Sigmoid colon (tissue), 7 donors: ENCODE results near the gene C11orf52. TPM values are rescaled to one million over a fixed set of nuclear protein-coding genes. Genes with fewer than 3 reads are reported as not detected.

ENCODE experiments used
- DNase-seq: peaks from one replicate; pipeline ENCODE4 v3.0.0-alpha.2; 2019
- H3K27ac ChIP-seq, 4 donors: fragments of 200-600 bp; sonication (generic); one replicate each; pipeline ENCODE4 v1.5.1; 2016 to 2019; ENCODE audit warnings: mild to moderate bottlenecking in 1 of 4
- H3K27me3 ChIP-seq, 3 donors: fragments of 200-600 bp; sonication (generic); one replicate each; pipeline ENCODE4 v1.5.1; 2019; ENCODE audit warnings: mild to moderate bottlenecking in 1 of 3
- H3K36me3 ChIP-seq, 4 donors: fragments of 200-600 bp; sonication (generic); one replicate each; pipeline ENCODE4 v1.5.1; 2016 to 2019
- H3K4me1 ChIP-seq, 4 donors: fragments of 200-600 bp; sonication (generic); one replicate each; pipeline ENCODE4 v1.5.1; 2017 to 2019
- H3K4me3 ChIP-seq, 4 donors: fragments of 200-600 bp; sonication (generic); one replicate each; pipeline ENCODE4 v1.5.1; 2017 to 2019; ENCODE audit warnings: mild to moderate bottlenecking in 2 of 4, moderate library complexity in 1 of 4
- H3K9me3 ChIP-seq, 4 donors: fragments of 200-600 bp in 3 of 4; sonication (generic) in 3 of 4; one replicate each; pipeline versions ENCODE4 v1.5.1 to v1.6.1; 2013 to 2019
- CTCF ChIP-seq, 4 experiments: fragments of 450-650 bp in 3 of 4; fragments of 200-600 bp in 1 of 4; IDR thresholded peaks; one replicate each; pipeline ENCODE4 v1.5.1; 2016 to 2019; ENCODE audit warnings: antibody characterized with exemption in 4 of 4, mild to moderate bottlenecking in 3 of 4, moderate library complexity in 2 of 4
- EP300 ChIP-seq, 4 donors: sonication (generic); formaldehyde crosslinking; IDR thresholded peaks; one replicate each; pipeline ENCODE4 v1.6.1; 2017; ENCODE audit warnings: antibody characterized with exemption in 4 of 4
- POLR2A ChIP-seq, 2 donors: fragments of 450-650 bp; IDR thresholded peaks; one replicate each; pipeline ENCODE4 v1.6.1; 2016; ENCODE audit warnings: antibody characterized with exemption in 2 of 2, mild to moderate bottlenecking in 2 of 2, moderate library complexity in 2 of 2
- POLR2AphosphoS5 ChIP-seq, 4 donors: sonication (generic); formaldehyde crosslinking; IDR thresholded peaks; one replicate each; pipeline ENCODE4 v1.6.1; 2017; ENCODE audit warnings: antibody characterized with exemption in 4 of 4
- WGBS, 2 donors: extraction: QIAGEN DNeasy Blood & Tissue Kit; methylation state at CpG; one replicate each; pipeline ENCODE4 v1.1.7; 2013; 5-methylcytosine and 5-hydroxymethylcytosine counted together
- intact Hi-C: fragments of 100-400 bp; cut with DNase I; formaldehyde crosslinking; loops from one replicate; pipeline ENCODE4 v1.15.1; 2023
- polyA plus RNA-seq, 3 donors: library from polyadenylated mRNA; stranded (reverse); fragments of 200-250 nt; gene quantifications; one replicate each; pipeline ENCODE4 v1.2.3, GENCODE V29; 2013
- total RNA-seq, 4 donors: library from RNA; depleted of rRNA; stranded (reverse); fragments of >200 nt; gene quantifications; one replicate each; pipeline ENCODE4 v1.1.0, GENCODE V29; 2016
- donor health status: healthy with polysubstance abuse.
- donor health status: Bipolar disorder and iron deficiency.
- donor health status: healthy.

C11orf52 gene
- total and polyA plus RNA-seq, 7 donors, result 3.9 to 17.8 (median 11.6) TPM; not detected in 3

- no peaks in the 10 kb centered on the region for H3K9me3 ChIP-seq
- intact Hi-C loops, result no loop called here
- WGBS, 2 donors, result 81 to 83% methylated on average over 6 of the region's 6 CpGs
- H3K4me3 ChIP-seq, result no peak overlapping the region
- H3K4me1 ChIP-seq, result no peaks in the 10 kb centered on the region
- TF ChIP-seq POLR2A (IDR thresholded peaks at IDR 0.05), result no peak
- TF ChIP-seq CTCF (IDR thresholded peaks at IDR 0.05), result no peak
- no peak for TF ChIP-seq POLR2AphosphoS5 (IDR thresholded peaks at IDR 0.05)
- no peak for TF ChIP-seq EP300 (IDR thresholded peaks at IDR 0.05)
- no peaks in the 10 kb centered on the region for H3K27me3 ChIP-seq
- DNase-seq, result no peak
- H3K36me3 ChIP-seq, result peaks cover 0 to 33% (median 0%) of the 10 kb centered on the region in 4 donors
- H3K27ac ChIP-seq, result no peak overlapping the region
These were observed 48.9 kb downstream of the C11orf52 start for GRCh38 chr11:111967649-111968048.

- peaks cover 0 to 33% (median 0%) of the 10 kb centered on the region in 4 donors for H3K36me3 ChIP-seq
- no peak overlapping the region for H3K27ac ChIP-seq
- no peak overlapping the region for H3K4me3 ChIP-seq
- 93 to 94% methylated on average over 3 of the region's 3 CpGs for WGBS, 2 donors
- H3K4me1 ChIP-seq, result no peaks in the 10 kb centered on the region
- H3K27me3 ChIP-seq, result no peaks in the 10 kb centered on the region
- intact Hi-C loops, result no loop called here
- H3K9me3 ChIP-seq, result no peaks in the 10 kb centered on the region
- DNase-seq, result no peak
- TF ChIP-seq CTCF (IDR thresholded peaks at IDR 0.05) (no peak), POLR2A (IDR thresholded peaks at IDR 0.05) (no peak), EP300 (IDR thresholded peaks at IDR 0.05) (no peak), POLR2AphosphoS5 (IDR thresholded peaks at IDR 0.05) (no peak)
These were observed 50.6 kb downstream of the C11orf52 start for GRCh38 chr11:111969344-111969743.

- DNase-seq, result no peak
- peaks cover 0 to 30% (median 23%) of the 10 kb centered on the region in 4 donors for H3K4me1 ChIP-seq
- intact Hi-C loops, result loop anchor here (10.0 kb wide), 1 partner anchor 370 kb away; the partner anchor contains the start of gene SIK2
- 75 to 80% methylated on average over 2 of the region's 2 CpGs for WGBS, 2 donors
- H3K4me3 ChIP-seq, result no peak overlapping the region
- no peaks in the 10 kb centered on the region for H3K9me3 ChIP-seq
- H3K36me3 ChIP-seq, result peaks cover 0 to 20% (median 0%) of the 10 kb centered on the region in 4 donors
- no peaks in the 10 kb centered on the region for H3K27me3 ChIP-seq
- TF ChIP-seq POLR2A (IDR thresholded peaks at IDR 0.05), result no peak
- no peak for TF ChIP-seq POLR2AphosphoS5 (IDR thresholded peaks at IDR 0.05)
- no peak for TF ChIP-seq CTCF (IDR thresholded peaks at IDR 0.05)
- TF ChIP-seq EP300 (IDR thresholded peaks at IDR 0.05), result no peak
- H3K27ac ChIP-seq, result peak overlapping the region; percentile 95 to 99 (median 97)
These were observed 55.7 kb downstream of the C11orf52 start for GRCh38 chr11:111974446-111974845.

- no peak overlapping the region for H3K4me3 ChIP-seq
- no peaks in the 10 kb centered on the region for H3K9me3 ChIP-seq
- peaks cover 0 to 37% (median 31%) of the 10 kb centered on the region in 4 donors for H3K4me1 ChIP-seq
- peak overlapping the region; percentile 95 to 99 (median 97) for H3K27ac ChIP-seq
- no peaks in the 10 kb centered on the region for H3K27me3 ChIP-seq
- TF ChIP-seq EP300 (IDR thresholded peaks at IDR 0.05) (no peak), POLR2A (IDR thresholded peaks at IDR 0.05) (no peak), CTCF (IDR thresholded peaks at IDR 0.05) (peak in 1 of 4 experiments; percentile 17), POLR2AphosphoS5 (IDR thresholded peaks at IDR 0.05) (no peak)
- WGBS, 2 donors, result 26 to 59% methylated on average over 2 of the region's 2 CpGs
- intact Hi-C loops, result loop anchor here (10.0 kb wide), 1 partner anchor 370 kb away; the partner anchor contains the start of gene SIK2
- H3K36me3 ChIP-seq, result peaks cover 0 to 12% (median 0%) of the 10 kb centered on the region in 4 donors
- no peak for DNase-seq
These were observed 56.5 kb downstream of the C11orf52 start for GRCh38 chr11:111975076-111975806.
